SK-N-SH (cell line): Measurements from ENCODE around the gene POLE2. TPM values are rescaled to one million over a fixed set of nuclear protein-coding genes. Genes with fewer than 3 reads are reported as not detected.

ENCODE experiments used
- CTCF ChIA-PET: fragments of 300-600, 350-600 bp; formaldehyde crosslinking; extraction: SDS; loops from one replicate; lab custom pipeline; 2021; lab: Yijun Ruan, JAX
- POLR2A ChIA-PET: fragments of 350-600 bp; sonication (Branson Sonifier 250); formaldehyde crosslinking; extraction: SDS; loops from one replicate; lab custom pipeline; 2020; ENCODE audit warnings: antibody characterized with exemption, inconsistent platforms; lab: Yijun Ruan, JAX
- DNase-seq: peaks from one replicate; pipeline ENCODE4 v3.0.0; 2012
- H2AFZ ChIP-seq: fragments of 200-600 bp; sonication (generic); 2 replicates; pipeline ENCODE4 v1.8.1; 2016; ENCODE audit warnings: antibody characterized with exemption, mild to moderate bottlenecking, low read depth
- H3F3A ChIP-seq: fragments of 200-600 bp; sonication (generic); replicated peaks from 2 replicates; pipeline ENCODE3; 2016; ENCODE audit warnings: antibody characterized with exemption, mild to moderate bottlenecking; ENCODE audit not compliant: insufficient read depth
- H3K27ac ChIP-seq, 2 experiments: fragments of 200-500 bp in 1 of 2; fragments of 200-600 bp in 1 of 2; sonication (Bioruptor generic) in 1 of 2; sonication (generic), shearing (Covaris generic) in 1 of 2; 2 replicates each; pipeline versions ENCODE4 v1.5.1 to v1.6.1; 2014 to 2016; ENCODE audit warnings: low read depth in 2 of 2, inconsistent platforms in 1 of 2, low read length in 1 of 2, mild to moderate bottlenecking in 1 of 2, mixed read lengths in 1 of 2
- H3K27me3 ChIP-seq: fragments of 200-600 bp; sonication (generic), shearing (Covaris generic); 2 replicates; pipeline ENCODE4 v1.6.1; 2016; ENCODE audit warnings: mixed run types; ENCODE audit not compliant: insufficient read depth
- H3K36me3 ChIP-seq, 2 experiments: fragments of 200-500 bp in 1 of 2; fragments of 200-600 bp in 1 of 2; sonication (Bioruptor generic) in 1 of 2; sonication (generic) in 1 of 2; replicated peaks in 1 of 2; 2 replicates each; pipeline versions ENCODE3 to v1.5.1; 2014 to 2016; ENCODE audit warnings: low read length in 1 of 2, mild to moderate bottlenecking in 1 of 2; ENCODE audit not compliant: insufficient read depth in 2 of 2, control insufficient read depth in 1 of 2
- H3K4me1 ChIP-seq, 2 experiments: fragments of 200-500 bp in 1 of 2; fragments of 200-600 bp in 1 of 2; sonication (Bioruptor generic) in 1 of 2; sonication (generic), shearing (Covaris generic) in 1 of 2; 2 replicates each; pipeline versions ENCODE4 v1.5.1 to v1.6.1; 2014 to 2016; ENCODE audit warnings: low read depth in 1 of 2, low read length in 1 of 2, mixed run types in 1 of 2; ENCODE audit not compliant: insufficient read depth in 2 of 2, control insufficient read depth in 1 of 2
- H3K4me2 ChIP-seq: fragments of 200-600 bp; sonication (generic), shearing (Covaris generic); 2 replicates; pipeline ENCODE4 v1.6.1; 2017; ENCODE audit warnings: mixed run types
- H3K4me3 ChIP-seq, 2 experiments: fragments of 200-500 bp in 1 of 2; fragments of 200-600 bp in 1 of 2; sonication (Bioruptor generic) in 1 of 2; sonication (generic), shearing (Covaris generic) in 1 of 2; 2 replicates each; pipeline versions ENCODE4 v1.5.1 to v1.8.1; 2014 to 2016; ENCODE audit warnings: low read depth in 2 of 2, inconsistent platforms in 1 of 2, low read length in 1 of 2, mild to moderate bottlenecking in 1 of 2, mixed read lengths in 1 of 2, moderate library complexity in 1 of 2
- H3K79me2 ChIP-seq: fragments of 200-600 bp; sonication (generic); 2 replicates; pipeline ENCODE4 v1.8.1; 2017; ENCODE audit warnings: mild to moderate bottlenecking; ENCODE audit not compliant: insufficient read depth
- H3K9ac ChIP-seq: fragments of 200-600 bp; sonication (generic); 2 replicates; pipeline ENCODE4 v1.6.1; 2017; ENCODE audit warnings: mixed run types
- H3K9me2 ChIP-seq: fragments of 200-600 bp; sonication (generic); 2 replicates; pipeline ENCODE4 v1.6.1; 2017; ENCODE audit warnings: mixed run types
- H3K9me3 ChIP-seq: fragments of 200-600 bp; sonication (generic); 2 replicates; pipeline ENCODE4 v1.6.1; 2017; ENCODE audit warnings: mixed run types, mild to moderate bottlenecking, moderate library complexity
- H4K20me1 ChIP-seq: fragments of 200-600 bp; sonication (generic); 2 replicates; pipeline ENCODE4 v1.6.1; 2017; ENCODE audit warnings: mild to moderate bottlenecking, mixed run types; ENCODE audit not compliant: insufficient read depth
- FOSL2 ChIP-seq: IDR thresholded peaks from 2 replicates; pipeline ENCODE4 v1.4.0; 2012; ENCODE audit warnings: low read depth, mild to moderate bottlenecking, moderate library complexity, borderline replicate concordance
- FOXJ3 ChIP-seq: sonication (generic); formaldehyde crosslinking; IDR thresholded peaks from 2 replicates; pipeline ENCODE4 v1.5.1; 2020; ENCODE audit warnings: mild to moderate bottlenecking, missing genetic modification reagents
- GATA2 ChIP-seq: sonication (generic); formaldehyde crosslinking; IDR thresholded peaks from 2 replicates; pipeline ENCODE4 v1.5.0; 2020; ENCODE audit warnings: mild to moderate bottlenecking, missing genetic modification reagents
- IRF3 ChIP-seq: fragments of 150-350 bp; IDR thresholded peaks from 2 replicates; pipeline ENCODE4 v1.6.1; 2016; ENCODE audit warnings: mild to moderate bottlenecking, low read depth, low read length
- MAX ChIP-seq: IDR thresholded peaks from 2 replicates; pipeline ENCODE4 v1.4.0; 2012; ENCODE audit warnings: low read depth
- MEF2A ChIP-seq: IDR thresholded peaks from 2 replicates; pipeline ENCODE4 v1.4.0; 2012; ENCODE audit warnings: low read depth, borderline replicate concordance
- MXI1 ChIP-seq: IDR thresholded peaks from 2 replicates; pipeline ENCODE4 v1.6.1; 2012; ENCODE audit warnings: mild to moderate bottlenecking, low read depth, low read length, improper control_type of control experiment
- NFIC ChIP-seq: IDR thresholded peaks from 2 replicates; pipeline ENCODE4 v1.4.0; 2012; ENCODE audit warnings: borderline replicate concordance
- NRF1 ChIP-seq: IDR thresholded peaks from 2 replicates; pipeline ENCODE4 v1.6.1; 2012; ENCODE audit warnings: low read depth, mild to moderate bottlenecking, low read length
- POLR2AphosphoS5 ChIP-seq: IDR thresholded peaks from 2 replicates; pipeline ENCODE4 v1.6.1; 2012; ENCODE audit warnings: low read depth, low read length
- REST ChIP-seq: IDR thresholded peaks from 2 replicates; pipeline ENCODE4 v1.6.1; 2012; ENCODE audit warnings: mild to moderate bottlenecking, low read depth, low read length, moderate library complexity
- RFX5 ChIP-seq: IDR thresholded peaks from 2 replicates; pipeline ENCODE4 v1.6.1; 2012; ENCODE audit warnings: mild to moderate bottlenecking, improper control_type of control experiment, low read length
- SIN3A ChIP-seq: IDR thresholded peaks from 2 replicates; pipeline ENCODE4 v1.6.1; 2012; ENCODE audit warnings: low read depth, mild to moderate bottlenecking, low read length, moderate library complexity, borderline replicate concordance
- USF1 ChIP-seq: IDR thresholded peaks from 2 replicates; pipeline ENCODE4 v1.4.0; 2012; ENCODE audit warnings: low read depth, borderline replicate concordance
- WGBS: methylation state at CpG from one replicate; pipeline ENCODE4 v1.1.6; 2017; ENCODE audit warnings: low lambda C conversion rate; 5-methylcytosine and 5-hydroxymethylcytosine counted together
- polyA plus RNA-seq, 3 experiments: library from polyadenylated mRNA; depleted of rRNA; stranded (reverse); fragments of >200 nt; gene quantifications; 2 replicates each; pipeline ENCODE4 v1.2.3, GENCODE V29; 2012

The POLE2 gene
- polyA plus RNA-seq, 1 of the 3 experiments (the other 2 are of a cell fraction): 8.5 TPM

GRCh38 chr14:49634547-49635334 lies 53.3 kb downstream of the POLE2 start, which contains the start of gene DNAAF2:
Gene DNAAF2 (minus strand): TSS chr14:49635244. CDS start chr14:49635149, 95 bp downstream.
- ChIA-PET CTCF (interaction anchor here (0.6 to 3.8 kb wide), 27 partner anchors 13 to 231 kb away, joined by 3 to 39 read pairs (median 5); partner anchors contain the start of genes KLHDC2, LRR1, MGAT2 and NEMF), POLR2A (interaction anchor here (0.6 to 2.6 kb wide), 6 partner anchors 14 to 228 kb away, joined by 5 to 27 read pairs (median 8); partner anchors contain the start of genes KLHDC2, MGAT2, POLE2 and RPL36AL)
- peak within 1 kb of the TSS; percentile 82 for H3K9ac ChIP-seq
- peak; percentile 74 for DNase-seq
- peaks cover 23% of the 10 kb centered on the region for H3F3A ChIP-seq
- peak within 1 kb of the TSS; percentile 72 to 86 for H3K4me3 ChIP-seq
- peak within 1 kb of the TSS; percentile 87; the same call in 1 of the 2 replicates for H2AFZ ChIP-seq
- no peaks in the 10 kb centered on the region for H3K9me3 ChIP-seq
- peak within 1 kb of the TSS; percentile 99 for H3K4me2 ChIP-seq
- H3K9me2 ChIP-seq: no peaks in the 10 kb centered on the region
- H3K27me3 ChIP-seq: no peaks in the 10 kb centered on the region
- H3K36me3 ChIP-seq: peaks cover 12 to 24% of the 10 kb centered on the region in 2 experiments
- peak within 1 kb of the TSS; percentile 94 to 95 for H3K27ac ChIP-seq
- H4K20me1 ChIP-seq: peaks cover 8% of the 10 kb centered on the region; the same call in 1 of the 2 replicates
- TF ChIP-seq MXI1 (peak; percentile 80), MAX (peak; percentile 68), NRF1 (peak; percentile 54; the same call in 1 of the 2 replicates), SIN3A (peak; percentile 30), FOXJ3 (CRISPR knock-in tag) (no peak)
- H3K4me1 ChIP-seq: peaks cover 4 to 7% of the 10 kb centered on the region in 2 experiments; a peak in 3 of 4 replicates
- WGBS: 0% methylated on average over 11 of the region's 80 CpGs
- peaks cover 87% of the 10 kb centered on the region for H3K79me2 ChIP-seq

- ChIA-PET CTCF (interaction anchor here (0.6 to 3.8 kb wide), 37 partner anchors 8 to 232 kb away, joined by 3 to 39 read pairs (median 5); partner anchors contain the start of genes KLHDC2, LRR1, MGAT2 and NEMF), POLR2A (interaction anchor here (0.6 to 2.6 kb wide), 8 partner anchors 13 to 229 kb away, joined by 3 to 27 read pairs (median 6); partner anchors contain the start of genes KLHDC2, LRR1, MGAT2 and POLE2)
- under 1% methylated on average over 23 of the region's 101 CpGs for WGBS
- peaks cover 3% of the 10 kb centered on the region; the same call in 1 of the 2 replicates for H4K20me1 ChIP-seq
- no peaks in the 10 kb centered on the region for H3K9me3 ChIP-seq
- H3K27me3 ChIP-seq: no peaks in the 10 kb centered on the region
- H3K4me1 ChIP-seq: peaks cover 4 to 7% of the 10 kb centered on the region in 2 experiments; a peak in 3 of 4 replicates
- peaks cover 12 to 21% of the 10 kb centered on the region in 2 experiments for H3K36me3 ChIP-seq
- H3K79me2 ChIP-seq: peaks cover 87% of the 10 kb centered on the region
- peak overlapping the region; percentile 99 for H3K4me2 ChIP-seq
- peak; percentile 97 for DNase-seq
- H2AFZ ChIP-seq: peak overlapping the region; percentile 87
- H3K9me2 ChIP-seq: no peaks in the 10 kb centered on the region
- H3K9ac ChIP-seq: peak overlapping the region; percentile 82
- H3K4me3 ChIP-seq: peak overlapping the region; percentile 72 to 86
- H3F3A ChIP-seq: peaks cover 18% of the 10 kb centered on the region
- H3K27ac ChIP-seq: peak overlapping the region; percentile 94 to 95
- TF ChIP-seq IRF3: no peak
- no peak for TF ChIP-seq NRF1
- no peak for TF ChIP-seq GATA2 (CRISPR knock-in tag)
- no peak; the same call in 1 of the 2 replicates for TF ChIP-seq POLR2AphosphoS5
- TF ChIP-seq FOSL2: no peak
- no peak for TF ChIP-seq NFIC
- no peak for TF ChIP-seq MEF2A
- TF ChIP-seq FOXJ3 (CRISPR knock-in tag): no peak
- TF ChIP-seq USF1: 0 out of 2 replicates have a peak, but pooled peaks have one; percentile 41
- no peak for TF ChIP-seq RFX5
- peak; percentile 21; the same call in 1 of the 2 replicates for TF ChIP-seq REST
Measured at GRCh38 chr14:49633640-49634546, 54.1 kb downstream of the POLE2 start.
